A549 (cell line): ENCODE results near the gene MAT1A. TPM values are rescaled to one million over a fixed set of nuclear protein-coding genes. Genes with fewer than 3 reads are reported as not detected.

Experiments used
- ATAC-seq, 2 experiments: fragments of 200-7000 bp in 1 of 2; fragments of >200 bp in 1 of 2; cut with Nextera tagmentation in 1 of 2; cut with Tn5 transposase in 1 of 2; 3 replicates each; pipeline versions ENCODE4 v1.8.0 to v1.9.1; 2018 to 2020; ENCODE audit warnings: mild to moderate bottlenecking in 1 of 2, moderate library complexity in 1 of 2
- CTCF ChIA-PET: fragments of 300-600 bp; sonication (Branson Sonifier 250); formaldehyde crosslinking; extraction: SDS; loops from one replicate; lab custom pipeline; 2021; ENCODE audit warnings: antibody characterized with exemption, inconsistent platforms; lab: Yijun Ruan, JAX
- POLR2A ChIA-PET: fragments of 350-600 bp; formaldehyde crosslinking; extraction: SDS; loops from one replicate; lab custom pipeline; 2021; ENCODE audit warnings: antibody characterized with exemption, inconsistent platforms; lab: Yijun Ruan, JAX
- DNase-seq, 2 experiments: peaks; one replicate each; pipeline versions ENCODE4 v3.0.0 to v3.0.0-alpha.2; 2011 to 2016; ENCODE audit warnings: low read depth in 1 of 2, low spot score in 1 of 2
- FAIRE-seq: peaks from 2 replicates; lab custom pipeline; 2011; peaks lifted over from hg19 to GRCh38; lab: Jason Lieb, UNC
- H3K27ac ChIP-seq, 2 experiments: fragments of >200 bp; sonication (Bioruptor Twin); formaldehyde crosslinking; 3 replicates each; pipeline ENCODE4 v1.5.1; 2016 to 2017
- H3K4me1 ChIP-seq: fragments of >200 bp; sonication (Bioruptor Twin); formaldehyde crosslinking; 3 replicates; pipeline ENCODE4 v1.6.1; 2016
- H3K4me2 ChIP-seq: fragments of >200 bp; sonication (Bioruptor Twin); formaldehyde crosslinking; 3 replicates; pipeline ENCODE4 v1.6.1; 2016
- H3K4me3 ChIP-seq: fragments of >200 bp; sonication (Bioruptor Twin); formaldehyde crosslinking; 3 replicates; pipeline ENCODE4 v1.5.1; 2016
- H3K9me3 ChIP-seq: fragments of >200 bp; sonication (Bioruptor Twin); formaldehyde crosslinking; 3 replicates; pipeline ENCODE4 v1.6.1; 2016
- ATOH8 ChIP-seq: fragments of 250-450 bp; sonication (Bioruptor Pico); IDR thresholded peaks from 2 replicates; pipeline ENCODE4 v1.5.0; 2020; ENCODE audit warnings: low read depth, mild to moderate bottlenecking, moderate library complexity
- BCL3 ChIP-seq: fragments of >200 bp; sonication (Bioruptor Twin); formaldehyde crosslinking; IDR thresholded peaks from 3 replicates; pipeline ENCODE4 v1.6.1; 2016
- BHLHE40 ChIP-seq: IDR thresholded peaks from 2 replicates; pipeline ENCODE4 v1.6.1; 2012; ENCODE audit warnings: low read depth, low read length, inconsistent platforms
- CBX8 ChIP-seq: fragments of 200-600 bp; sonication (generic); IDR thresholded peaks from 2 replicates; pipeline ENCODE4 v1.6.1; 2016
- CTCF ChIP-seq: fragments of >200 bp; sonication (Bioruptor Twin); formaldehyde crosslinking; IDR thresholded peaks from 3 replicates; pipeline ENCODE4 v1.5.1; 2016
- EHF ChIP-seq: fragments of 250-450 bp; sonication (Bioruptor Pico); IDR thresholded peaks from 2 replicates; pipeline ENCODE4 v1.5.0; 2020; ENCODE audit warnings: mild to moderate bottlenecking
- ELK1 ChIP-seq: fragments of 150-350 bp; IDR thresholded peaks from 2 replicates; pipeline ENCODE4 v1.6.1; 2014; ENCODE audit warnings: low read depth, mild to moderate bottlenecking, low read length
- FOSL2 ChIP-seq, 2 experiments: fragments of 450-650 bp in 1 of 2; fragments of >200 bp in 1 of 2; sonication (Bioruptor Twin) in 1 of 2; formaldehyde crosslinking; IDR thresholded peaks; 2 replicates each; pipeline versions ENCODE4 v1.5.0 to v1.6.1; 2016 to 2020; ENCODE audit warnings: mild to moderate bottlenecking in 1 of 2, moderate library complexity in 1 of 2
- FOXS1 ChIP-seq: fragments of 250-450 bp; sonication (Bioruptor Pico); IDR thresholded peaks from 2 replicates; pipeline ENCODE4 v1.5.0; 2020; ENCODE audit warnings: mild to moderate bottlenecking, moderate library complexity
- GATA3 ChIP-seq: IDR thresholded peaks from 2 replicates; pipeline ENCODE4 v1.6.1; 2012; ENCODE audit warnings: borderline replicate concordance
- HMGXB4 ChIP-seq: fragments of 250-450 bp; sonication (Bioruptor Pico); IDR thresholded peaks from 2 replicates; pipeline ENCODE4 v1.5.0; 2021; ENCODE audit warnings: mild to moderate bottlenecking, moderate library complexity, borderline replicate concordance
- HOXA7 ChIP-seq: fragments of 250-450 bp; sonication (Bioruptor Pico); IDR thresholded peaks from 2 replicates; pipeline ENCODE4 v1.5.0; 2020; ENCODE audit warnings: mild to moderate bottlenecking, moderate library complexity
- JUNB ChIP-seq: fragments of >200 bp; sonication (Bioruptor Twin); formaldehyde crosslinking; IDR thresholded peaks from 2 replicates; pipeline ENCODE4 v1.6.1; 2016
- KDM1A ChIP-seq: fragments of 200-600 bp; sonication (generic); IDR thresholded peaks from 2 replicates; pipeline ENCODE4 v1.6.1; 2016; ENCODE audit warnings: low read depth, mild to moderate bottlenecking
- KDM5A ChIP-seq: fragments of 200-600 bp; sonication (generic); IDR thresholded peaks from 2 replicates; pipeline ENCODE4 v1.6.1; 2016; ENCODE audit warnings: antibody characterized with exemption, mild to moderate bottlenecking
- NPAS2 ChIP-seq: fragments of 250-450 bp; sonication (Bioruptor Pico); IDR thresholded peaks from 2 replicates; pipeline ENCODE4 v1.8.0; 2022; ENCODE audit warnings: mild to moderate bottlenecking, moderate library complexity, borderline replicate concordance
- PBX3 ChIP-seq: IDR thresholded peaks from 2 replicates; pipeline ENCODE4 v1.6.1; 2012
- PHF8 ChIP-seq: fragments of 200-600 bp; sonication (generic); IDR thresholded peaks from 2 replicates; pipeline ENCODE4 v1.6.1; 2016; ENCODE audit warnings: low read depth, mild to moderate bottlenecking, antibody characterized with exemption, moderate library complexity, borderline replicate concordance
- RARB ChIP-seq: fragments of 250-450 bp; sonication (Bioruptor Pico); IDR thresholded peaks from 2 replicates; pipeline ENCODE4 v1.8.0; 2021; ENCODE audit warnings: mild to moderate bottlenecking, moderate library complexity
- RCOR1 ChIP-seq: fragments of 150-350 bp; IDR thresholded peaks from 2 replicates; pipeline ENCODE4 v1.6.1; 2014; ENCODE audit warnings: antibody characterized with exemption, low read length, low read depth
- RFX5 ChIP-seq: fragments of 450-650 bp; IDR thresholded peaks from 2 replicates; pipeline ENCODE4 v1.7.1; 2014; ENCODE audit warnings: antibody characterized with exemption, mild to moderate bottlenecking, moderate library complexity
- RNF2 ChIP-seq: fragments of 200-600 bp; sonication (generic); IDR thresholded peaks from 2 replicates; pipeline ENCODE4 v1.6.1; 2016; ENCODE audit warnings: low read depth, mild to moderate bottlenecking, antibody characterized with exemption, moderate library complexity, borderline replicate concordance
- SREBF2 ChIP-seq: fragments of 450-650 bp; IDR thresholded peaks from 2 replicates; pipeline ENCODE4 v1.6.1; 2014; ENCODE audit warnings: mild to moderate bottlenecking, moderate library complexity
- TP53 ChIP-seq: fragments of 250-450 bp; sonication (Bioruptor Pico); IDR thresholded peaks from 2 replicates; pipeline ENCODE4 v1.5.0; 2021; ENCODE audit warnings: mild to moderate bottlenecking, moderate library complexity
- ZFP36 ChIP-seq: fragments of 450-650 bp; IDR thresholded peaks from 2 replicates; pipeline ENCODE4 v1.6.1; 2014; ENCODE audit warnings: borderline replicate concordance; ENCODE audit not compliant: partially characterized antibody
- WGBS: methylation state at CpG from one replicate; pipeline ENCODE4 v1.1.6; 2017; ENCODE audit errors: missing lambda C conversion rate; 5-methylcytosine and 5-hydroxymethylcytosine counted together
- polyA plus RNA-seq, 4 experiments: library from polyadenylated mRNA; depleted of rRNA in 3 of 4; stranded (reverse); fragments of >200 nt; fragmentation: RNase III in 1 of 4; extraction: RNeasy Plus Mini Kit Qiagen cat#74134 plus additional on column Dnase treatment in 1 of 4; gene quantifications; 2 replicates in 3 of 4; 3 replicates in 1 of 4; pipeline ENCODE4 v1.2.3, GENCODE V29; 2011 to 2017

The MAT1A gene
- polyA plus RNA-seq, 2 of the 4 experiments (the other 2 are of a cell fraction) = 0.03 to 0.13 TPM

- Histone ChIP-seq H3K27ac (no peak overlapping the region), H3K4me1 (no peaks in the 10 kb centered on the region; the same call in 2 of the 3 replicates), H3K4me3 (no peak overlapping the region), H3K9me3 (no peaks in the 10 kb centered on the region)
- no peak for FAIRE-seq
- DNase-seq = no peak
- TF ChIP-seq HOXA7 (CRISPR knock-in tag) (no peak), ATOH8 (no peak), ELK1 (no peak), CTCF (no peak), NPAS2 (no peak), BHLHE40 (no peak), CBX8 (no peak), TP53 (CRISPR knock-in tag) (no peak), KDM5A (no peak), RARB (CRISPR knock-in tag) (no peak), FOSL2 (IDR thresholded peaks at IDR 0.05) (no peak), FOSL2 (CRISPR knock-in tag; IDR thresholded peaks at IDR 0.05) (no peak), HMGXB4 (CRISPR knock-in tag) (no peak)
- TF ChIP-seq, all 56 proteins: peak for 0
- no peak for ATAC-seq
- WGBS = 60% methylated on average over 14 of the region's 14 CpGs
- ChIA-PET POLR2A (no interaction called here), CTCF (no interaction called here)
- no peak overlapping the region for H3K4me2 ChIP-seq
Observed at GRCh38 chr10:80283536-80284199, 5.8 kb downstream of the MAT1A start.

GRCh38 chr10:80283119-80283518 lies 6.3 kb downstream of the MAT1A start:
- no peak for ATAC-seq
- FAIRE-seq = no peak
- CTCF ChIA-PET = no interaction called here
- WGBS = 92% methylated on average over 3 of the region's 4 CpGs
- Histone ChIP-seq H3K4me2 (no peak overlapping the region), H3K4me1 (no peaks in the 10 kb centered on the region; the same call in 2 of the 3 replicates), H3K9me3 (no peaks in the 10 kb centered on the region), H3K27ac (no peak overlapping the region), H3K4me3 (no peak overlapping the region)
- POLR2A ChIA-PET = no interaction called here
- no peak for DNase-seq
- TF ChIP-seq RCOR1 (no peak), KDM1A (no peak), RNF2 (no peak), GATA3 (no peak), JUNB (no peak), SREBF2 (no peak), CTCF (no peak), TP53 (CRISPR knock-in tag) (no peak), EHF (CRISPR knock-in tag) (no peak), FOXS1 (CRISPR knock-in tag) (no peak), RFX5 (no peak), BCL3 (no peak), PBX3 (no peak), PHF8 (no peak), KDM5A (no peak), CBX8 (no peak), ZFP36 (no peak)
